H4 (cell line): Measurements from ENCODE around the gene FHAD1. TPM values are rescaled to one million over a fixed set of nuclear protein-coding genes. Genes with fewer than 3 reads are reported as not detected.

ENCODE experiments used
- DNase-seq: peaks from one replicate; pipeline ENCODE4 v3.0.0-alpha.2; 2015; ENCODE audit warnings: low spot score
- total RNA-seq: library from RNA; depleted of rRNA; stranded (reverse); fragments of >200 nt; shearing (Covaris generic); gene quantifications from 2 replicates; pipeline ENCODE4 v1.2.3, GENCODE V29; 2014; rRNA removed

Gene FHAD1
- total RNA-seq, 1 experiment from 2014 or later = 0.17 TPM

DNA sequence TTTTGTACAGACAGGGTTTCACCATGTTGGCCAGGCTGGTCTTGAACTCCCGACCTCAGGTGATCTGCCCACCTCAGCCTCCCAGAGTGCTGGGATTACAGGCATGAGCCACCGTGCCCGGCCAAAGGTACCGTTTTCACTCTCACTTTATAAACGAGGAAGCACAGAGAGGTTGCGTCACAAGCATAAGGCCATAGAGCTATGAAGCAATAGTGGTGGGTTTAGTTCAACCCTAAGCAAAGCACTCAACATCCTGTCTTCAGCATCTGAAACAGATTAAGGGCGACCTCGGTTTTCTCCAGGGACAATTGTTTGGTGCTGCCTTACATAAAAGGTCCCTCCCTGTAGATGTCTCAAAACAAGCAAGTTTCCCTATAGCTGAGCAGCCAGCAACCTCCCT, 187.7 kb downstream of the FHAD1 start:
- DNase-seq = peak; percentile 55

GRCh38 chr1:15435239-15436077, 188.4 kb downstream of the FHAD1 start:
- DNase-seq = no peak

- DNase-seq = no peak
These were observed 189.9 kb downstream of the FHAD1 start for GRCh38 chr1:15436881-15437442.

DNA sequence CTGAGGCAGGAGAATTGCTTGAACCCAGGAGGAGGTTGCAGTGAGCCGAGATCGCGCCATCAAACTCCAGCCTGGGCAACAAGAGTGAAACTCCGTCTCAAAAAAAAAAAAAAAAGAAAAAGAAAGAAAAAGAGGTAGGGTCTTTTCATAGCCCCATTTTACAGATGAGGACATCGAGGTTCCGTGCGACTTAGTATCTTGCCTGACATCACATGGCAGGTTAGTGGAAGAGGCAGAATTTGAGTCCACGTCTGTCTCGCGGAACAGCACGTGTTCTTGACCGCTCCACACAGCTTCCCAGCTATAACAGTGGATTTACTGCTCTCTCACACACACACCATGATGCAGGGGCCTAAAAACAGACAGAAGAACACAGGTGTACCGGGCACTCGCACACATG, 192.3 kb downstream of the FHAD1 start:
- no peak for DNase-seq

GRCh38 chr1:15440357-15440756, 193.3 kb downstream of the FHAD1 start:
- DNase-seq = no peak

DNA sequence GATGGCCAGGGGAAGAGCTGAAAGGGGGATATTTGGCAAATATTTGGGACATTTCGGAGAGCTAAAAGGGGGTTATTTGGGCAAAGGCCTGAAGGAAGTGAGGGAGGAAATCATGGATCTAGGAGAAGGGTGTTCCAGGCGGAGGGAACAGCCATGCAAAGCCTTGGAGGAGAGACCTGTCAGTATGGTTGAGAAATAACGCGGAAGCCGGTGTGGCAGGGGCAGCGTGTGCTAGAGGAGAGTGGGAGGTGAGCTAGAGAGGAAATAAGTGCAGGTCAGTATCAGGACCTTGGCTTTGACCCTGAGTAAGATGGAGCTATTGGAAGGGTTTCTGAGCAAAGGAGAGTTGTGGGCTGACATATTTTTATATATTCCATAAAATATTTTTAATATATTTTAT, 194.2 kb downstream of the FHAD1 start:
- no peak for DNase-seq

DNA sequence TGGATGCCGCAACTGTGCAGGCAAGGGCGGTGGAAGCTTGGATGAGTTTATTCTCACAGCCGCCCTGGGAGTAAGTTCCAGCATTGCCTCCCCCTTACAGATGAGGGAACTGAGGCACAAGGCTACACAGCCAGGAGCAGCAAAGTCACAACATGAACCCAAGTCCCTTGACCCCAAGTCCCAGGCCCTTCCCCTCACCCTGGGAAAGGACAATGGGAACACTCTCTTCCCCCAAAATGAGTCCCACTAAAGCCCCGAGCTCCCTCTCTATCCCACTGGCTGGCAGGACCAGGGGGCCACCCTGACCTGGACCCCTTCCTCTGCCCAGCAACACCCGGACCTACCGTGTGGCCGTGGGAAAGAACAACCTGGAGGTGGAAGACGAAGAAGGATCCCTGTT, 195.1 kb downstream of the FHAD1 start:
- DNase-seq = no peak

GRCh38 chr1:15442759-15443158, 195.7 kb downstream of the FHAD1 start:
- no peak for DNase-seq

DNA sequence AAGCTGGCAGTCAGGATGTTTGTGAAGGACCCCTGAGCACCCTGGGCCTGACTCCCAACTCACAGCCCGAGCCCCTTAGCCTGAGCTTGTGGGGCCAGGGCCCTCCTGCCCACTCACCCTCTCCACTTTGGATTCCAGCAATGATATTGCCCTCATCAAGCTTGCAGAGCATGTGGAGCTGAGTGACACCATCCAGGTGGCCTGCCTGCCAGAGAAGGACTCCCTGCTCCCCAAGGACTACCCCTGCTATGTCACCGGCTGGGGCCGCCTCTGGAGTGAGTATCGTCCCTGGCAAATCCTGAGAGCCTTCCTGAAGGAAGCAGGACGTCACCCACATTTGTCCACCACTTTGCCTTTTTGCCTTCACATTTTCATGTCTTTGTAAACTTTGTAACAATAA, 196.3 kb downstream of the FHAD1 start:
- no peak for DNase-seq

- no peak for DNase-seq
These were observed 197.7 kb downstream of the FHAD1 start for GRCh38 chr1:15444468-15445389.

GRCh38 chr1:15445390-15446122, 198.5 kb downstream of the FHAD1 start:
- DNase-seq = no peak

DNA sequence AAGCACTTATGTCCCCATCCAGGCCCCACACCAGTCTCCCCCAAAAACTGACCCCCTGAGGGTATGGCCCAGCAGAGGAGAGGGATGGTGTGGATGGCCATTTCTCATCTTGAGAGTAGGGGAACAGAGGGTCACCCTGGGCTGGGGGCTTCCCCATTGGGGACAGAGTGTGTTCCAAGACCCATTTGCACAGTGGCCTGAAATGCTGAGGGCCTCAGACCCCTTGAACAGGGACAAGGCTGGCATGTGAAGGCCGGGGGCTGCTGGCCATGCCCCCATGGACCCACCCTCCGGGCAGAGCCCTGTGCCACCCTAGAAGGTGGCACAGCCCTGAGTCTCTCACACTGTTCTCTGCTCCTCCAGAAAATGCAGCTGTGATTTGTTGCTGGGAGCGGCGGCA, 199.2 kb downstream of the FHAD1 start:
- DNase-seq = no peak

Other genes starting within 250 kb of the FHAD1 start
- gene TMEM51, start 93.5 kb upstream of the FHAD1 start, total RNA-seq = 3.0 and 5.8 TPM in 2 replicates
- gene EFHD2, start 162.7 kb downstream of the FHAD1 start, total RNA-seq = 30.8 and 33.5 TPM in 2 replicates
- gene CTRC, start 191.2 kb downstream of the FHAD1 start, total RNA-seq = 0.15 and 0.43 TPM in 2 replicates
- not detected in 2 replicates for gene CELA2A, start 209.5 kb downstream of the FHAD1 start, total RNA-seq
- gene CELA2B, start 228.9 kb downstream of the FHAD1 start, total RNA-seq = not detected in 2 replicates